ENCODE data around the gene SEC22A.

GRCh38 chr3:123161167-123161566, 40.6 kb upstream of the SEC22A start:
- TF ChIP-seq CTCF (IDR thresholded peaks at IDR 0.05; ENCODE audit: low read length), result peak; percentile 28; the same call in 1 of the 2 replicates
- no peak for TF ChIP-seq EZH2 (IDR thresholded peaks at IDR 0.05; ENCODE audit: borderline replicate concordance, low read length)
